ENCODE results near the gene LAMA4. TPM values are rescaled to one million over a fixed set of nuclear protein-coding genes. Genes with fewer than 3 reads are reported as not detected.

The LAMA4 gene
- total RNA-seq, 1 donor from 2014 or later: 209 TPM

DNA sequence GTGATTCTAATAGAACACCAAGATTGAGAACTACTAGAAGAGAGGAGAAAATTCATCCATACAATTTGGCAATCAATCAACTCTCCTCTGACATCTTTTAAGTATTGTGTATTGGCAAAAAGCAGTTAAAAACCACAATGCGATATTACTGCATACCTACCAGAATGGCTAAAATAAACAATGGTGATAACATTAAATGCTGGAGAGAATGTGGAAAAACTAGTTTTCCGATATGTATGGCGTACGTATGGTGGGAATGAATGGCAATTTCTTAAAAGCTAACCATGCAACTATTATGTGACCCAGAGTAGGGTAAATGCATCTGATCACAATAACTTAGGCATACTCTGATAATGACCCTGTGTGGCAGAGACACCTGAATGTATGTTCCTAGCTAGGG lies 29.3 kb upstream of the LAMA4 start:
- TF ChIP-seq, protein P1, sequence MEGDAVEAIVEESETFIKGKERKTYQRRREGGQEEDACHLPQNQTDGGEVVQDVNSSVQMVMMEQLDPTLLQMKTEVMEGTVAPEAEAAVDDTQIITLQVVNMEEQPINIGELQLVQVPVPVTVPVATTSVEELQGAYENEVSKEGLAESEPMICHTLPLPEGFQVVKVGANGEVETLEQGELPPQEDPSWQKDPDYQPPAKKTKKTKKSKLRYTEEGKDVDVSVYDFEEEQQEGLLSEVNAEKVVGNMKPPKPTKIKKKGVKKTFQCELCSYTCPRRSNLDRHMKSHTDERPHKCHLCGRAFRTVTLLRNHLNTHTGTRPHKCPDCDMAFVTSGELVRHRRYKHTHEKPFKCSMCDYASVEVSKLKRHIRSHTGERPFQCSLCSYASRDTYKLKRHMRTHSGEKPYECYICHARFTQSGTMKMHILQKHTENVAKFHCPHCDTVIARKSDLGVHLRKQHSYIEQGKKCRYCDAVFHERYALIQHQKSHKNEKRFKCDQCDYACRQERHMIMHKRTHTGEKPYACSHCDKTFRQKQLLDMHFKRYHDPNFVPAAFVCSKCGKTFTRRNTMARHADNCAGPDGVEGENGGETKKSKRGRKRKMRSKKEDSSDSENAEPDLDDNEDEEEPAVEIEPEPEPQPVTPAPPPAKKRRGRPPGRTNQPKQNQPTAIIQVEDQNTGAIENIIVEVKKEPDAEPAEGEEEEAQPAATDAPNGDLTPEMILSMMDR (IDR thresholded peaks at IDR 0.05): no peak
- no peak overlapping the region for H3K4me3 Mint-ChIP-seq (ENCODE audit: unreplicated experiment)
- H3K27me3 Mint-ChIP-seq (ENCODE audit: unreplicated experiment): no peaks in the 10 kb centered on the region
- DNase-seq (ENCODE audit: extremely low spot score, unreplicated experiment): no peak
- no peaks in the 10 kb centered on the region for H3K36me3 Mint-ChIP-seq (ENCODE audit: unreplicated experiment)
- H3K9me3 Mint-ChIP-seq (ENCODE audit: unreplicated experiment): no peaks in the 10 kb centered on the region
- H3K27ac Mint-ChIP-seq (ENCODE audit: unreplicated experiment): no peak overlapping the region
- peaks cover 48% of the 10 kb centered on the region for H3K4me1 Mint-ChIP-seq (ENCODE audit: unreplicated experiment)

DNA sequence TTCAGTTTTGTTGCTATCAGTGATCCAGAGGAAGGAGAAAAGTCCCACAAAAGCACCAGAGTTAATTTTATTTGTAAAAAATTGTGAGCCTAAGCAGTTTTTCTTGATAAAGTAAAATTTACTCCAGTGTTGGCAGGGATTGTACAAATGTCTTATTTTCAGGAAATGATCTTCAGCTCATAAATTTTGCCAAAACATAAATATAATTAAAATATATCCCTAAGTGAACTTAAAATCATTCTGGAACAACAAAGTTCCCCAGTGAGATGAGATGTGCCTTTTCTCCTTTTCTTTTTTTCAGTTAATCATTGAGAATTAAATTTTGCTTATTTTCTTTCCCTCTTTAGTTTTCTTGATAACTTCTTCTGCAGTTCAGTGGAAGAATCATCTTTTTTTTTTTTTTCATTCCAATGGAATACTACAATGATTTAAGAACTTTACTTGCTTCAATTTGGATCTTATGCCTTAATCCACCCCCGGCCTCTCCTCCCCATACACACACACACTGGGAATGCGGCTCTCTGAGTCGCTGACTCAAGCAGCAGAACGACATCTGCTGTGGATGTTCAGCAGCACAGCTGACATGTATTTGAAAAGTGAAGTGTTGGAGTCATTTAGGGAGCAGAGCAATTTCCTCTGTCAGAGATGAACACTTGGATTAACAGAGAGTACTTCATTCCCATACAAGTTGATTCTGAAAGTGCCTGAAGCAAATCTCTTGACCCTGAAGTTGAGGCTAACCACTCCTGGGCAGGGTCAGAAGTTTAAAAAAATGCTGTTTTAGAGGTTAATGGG lies 27.7 kb upstream of the LAMA4 start:
- peak overlapping the region; percentile 79 for H3K27ac Mint-ChIP-seq (ENCODE audit: unreplicated experiment)
- H3K4me1 Mint-ChIP-seq (ENCODE audit: unreplicated experiment): peaks cover 42% of the 10 kb centered on the region
- peak overlapping the region; percentile 3 for H3K4me3 Mint-ChIP-seq (ENCODE audit: unreplicated experiment)
- H3K36me3 Mint-ChIP-seq (ENCODE audit: unreplicated experiment): no peaks in the 10 kb centered on the region
- no peaks in the 10 kb centered on the region for H3K27me3 Mint-ChIP-seq (ENCODE audit: unreplicated experiment)
- no peak for DNase-seq (ENCODE audit: extremely low spot score, unreplicated experiment)
- H3K9me3 Mint-ChIP-seq (ENCODE audit: unreplicated experiment): no peaks in the 10 kb centered on the region
- TF ChIP-seq, protein P1 (IDR thresholded peaks at IDR 0.05): peak; percentile 60

DNA sequence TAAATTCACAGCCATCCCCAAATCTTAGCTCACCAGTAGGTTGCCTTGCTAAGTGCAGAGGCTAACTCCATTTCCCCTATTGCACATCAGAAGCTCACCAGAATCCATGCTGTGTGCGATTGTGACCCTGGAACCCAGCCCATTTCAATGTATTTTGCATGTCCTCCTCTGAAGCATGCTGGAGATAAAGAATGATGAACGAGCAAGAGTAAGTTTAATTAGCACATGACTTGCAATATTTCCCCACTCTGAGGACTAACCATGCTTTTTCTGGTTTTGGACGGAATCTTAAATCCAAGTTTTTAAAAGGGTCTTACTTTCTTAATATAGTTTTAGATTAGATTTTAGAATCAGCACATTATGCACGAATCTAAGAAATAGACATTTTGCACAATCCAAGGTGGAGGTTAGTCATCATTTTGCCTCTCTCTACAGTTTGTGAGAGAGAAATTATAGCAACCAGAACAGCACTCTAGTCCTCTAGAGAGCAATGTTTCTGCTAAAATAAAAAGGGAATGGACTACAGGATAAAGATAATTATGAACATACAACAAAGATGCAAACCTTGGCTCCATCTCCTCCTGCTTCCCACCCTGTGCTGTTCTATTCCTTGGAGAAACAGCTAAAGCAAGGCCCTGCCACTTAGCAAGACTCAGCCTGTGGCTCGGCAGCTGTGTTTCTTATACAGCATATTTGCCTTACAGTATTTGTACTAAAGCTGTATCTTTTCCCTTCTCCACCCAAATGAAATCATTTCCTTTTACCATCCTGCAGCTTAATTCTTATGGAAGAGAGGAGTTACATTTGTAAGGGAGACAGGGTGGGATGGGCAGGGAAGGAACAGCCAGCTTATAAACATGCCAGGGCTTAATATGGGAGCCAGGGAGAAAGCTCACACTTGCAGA lies 24.9 kb upstream of the LAMA4 start:
- H3K27me3 Mint-ChIP-seq (ENCODE audit: unreplicated experiment): no peaks in the 10 kb centered on the region
- H3K4me1 Mint-ChIP-seq (ENCODE audit: unreplicated experiment): peaks cover 42% of the 10 kb centered on the region
- TF ChIP-seq, protein P1 (IDR thresholded peaks at IDR 0.05): no peak
- H3K27ac Mint-ChIP-seq (ENCODE audit: unreplicated experiment): no peak overlapping the region
- H3K4me3 Mint-ChIP-seq (ENCODE audit: unreplicated experiment): no peak overlapping the region
- H3K36me3 Mint-ChIP-seq (ENCODE audit: unreplicated experiment): no peaks in the 10 kb centered on the region
- no peaks in the 10 kb centered on the region for H3K9me3 Mint-ChIP-seq (ENCODE audit: unreplicated experiment)
- no peak for DNase-seq (ENCODE audit: extremely low spot score, unreplicated experiment)

DNA sequence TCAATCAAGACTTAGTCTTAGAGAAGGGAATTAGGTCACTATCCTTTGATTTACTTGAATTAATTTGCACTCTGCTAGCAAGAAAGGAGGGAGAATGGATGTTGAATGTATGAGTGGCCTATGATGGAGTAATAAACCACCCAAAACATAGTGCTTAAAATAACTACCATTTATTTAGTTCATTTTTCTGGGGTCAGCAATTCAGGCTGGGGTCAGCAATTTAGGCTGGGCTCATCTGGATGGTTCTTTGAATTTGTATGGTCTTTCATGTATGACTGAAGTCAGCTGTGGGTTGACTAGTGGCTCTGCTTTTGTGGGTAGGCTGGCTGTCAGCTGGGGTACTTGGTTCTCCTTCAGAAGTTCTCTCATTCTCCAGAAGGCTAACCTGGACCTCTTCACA lies 21.0 kb upstream of the LAMA4 start:
- Mint-ChIP-seq H3K27ac (ENCODE audit: unreplicated experiment) (no peak overlapping the region), H3K4me3 (ENCODE audit: unreplicated experiment) (no peak overlapping the region), H3K9me3 (ENCODE audit: unreplicated experiment) (no peaks in the 10 kb centered on the region), H3K27me3 (ENCODE audit: unreplicated experiment) (peaks cover 2% of the 10 kb centered on the region), H3K36me3 (ENCODE audit: unreplicated experiment) (no peaks in the 10 kb centered on the region), H3K4me1 (ENCODE audit: unreplicated experiment) (peaks cover 21% of the 10 kb centered on the region)
- TF ChIP-seq, protein P1 (IDR thresholded peaks at IDR 0.05): no peak
- DNase-seq (ENCODE audit: extremely low spot score, unreplicated experiment): no peak

DNA sequence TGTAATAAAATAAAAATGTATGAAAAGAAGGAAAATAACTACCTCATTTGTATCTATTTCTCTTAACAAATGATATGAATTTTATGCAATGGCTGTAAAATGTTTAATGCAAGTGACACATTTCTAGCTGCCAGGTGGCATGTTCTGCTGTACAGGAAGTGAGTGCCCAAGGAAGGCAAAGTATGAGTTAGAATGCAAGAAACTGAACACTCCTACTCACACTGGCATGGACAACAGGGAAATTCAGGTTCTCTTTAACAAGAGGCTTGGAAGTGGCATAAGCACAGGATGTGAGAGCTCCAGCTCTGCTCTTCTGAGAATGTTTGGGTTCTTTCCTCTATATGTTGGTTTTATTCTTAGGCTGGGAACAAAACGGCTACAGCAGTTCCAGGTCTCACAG lies 20.4 kb upstream of the LAMA4 start:
- Mint-ChIP-seq H3K27ac (ENCODE audit: unreplicated experiment) (no peak overlapping the region), H3K36me3 (ENCODE audit: unreplicated experiment) (no peaks in the 10 kb centered on the region), H3K4me3 (ENCODE audit: unreplicated experiment) (no peak overlapping the region), H3K4me1 (ENCODE audit: unreplicated experiment) (peaks cover 15% of the 10 kb centered on the region), H3K9me3 (ENCODE audit: unreplicated experiment) (no peaks in the 10 kb centered on the region), H3K27me3 (ENCODE audit: unreplicated experiment) (peaks cover 2% of the 10 kb centered on the region)
- no peak for DNase-seq (ENCODE audit: extremely low spot score, unreplicated experiment)
- TF ChIP-seq, protein P1 (IDR thresholded peaks at IDR 0.05): no peak

All from osteocyte (in vitro differentiated cells).